Osteoblast (primary cell): Measurements from ENCODE around the gene TCOF1. TPM values are rescaled to one million over a fixed set of nuclear protein-coding genes. Genes with fewer than 3 reads are reported as not detected.
"Not testable (repeated sequence)": the region's sequence is repeated elsewhere in the genome, so short reads cannot be mapped to it uniquely, and the experiment has no call there.

Experiments used
- DNase-seq: peaks from one replicate; pipeline ENCODE4 v3.0.0; 2011; ENCODE audit warnings: low spot score, mixed read lengths; ENCODE audit not compliant: insufficient read length; ENCODE audit errors: missing footprints
- H2AFZ ChIP-seq: 2 replicates; pipeline ENCODE4 v1.6.0; 2011; ENCODE audit warnings: mild to moderate bottlenecking, low read length
- H3K27ac ChIP-seq: 2 replicates; pipeline ENCODE4 v1.5.1; 2011; ENCODE audit warnings: mild to moderate bottlenecking, low read depth, low read length, moderate library complexity
- H3K27me3 ChIP-seq: 2 replicates; pipeline ENCODE4 v1.6.0; 2012; ENCODE audit warnings: mild to moderate bottlenecking, control low read depth, inconsistent platforms, low read length, moderate library complexity; ENCODE audit not compliant: insufficient read depth
- H3K36me3 ChIP-seq: 2 replicates; pipeline ENCODE4 v1.5.1; 2011; ENCODE audit warnings: mild to moderate bottlenecking, low read length, control low read depth, moderate library complexity; ENCODE audit not compliant: insufficient read depth
- H3K4me1 ChIP-seq: 2 replicates; pipeline ENCODE4 v1.5.1; 2011; ENCODE audit warnings: mild to moderate bottlenecking, low read length, control low read depth, moderate library complexity; ENCODE audit not compliant: insufficient read depth
- H3K4me2 ChIP-seq: 2 replicates; pipeline ENCODE4 v1.6.0; 2011; ENCODE audit warnings: mild to moderate bottlenecking, low read length; ENCODE audit not compliant: insufficient read depth
- H3K4me3 ChIP-seq: fragments of 200-600 bp; sonication (generic); 3 replicates; pipeline ENCODE4 v1.5.1; 2012; ENCODE audit warnings: mild to moderate bottlenecking, low read length, inconsistent platforms; ENCODE audit not compliant: insufficient read depth
- H3K79me2 ChIP-seq: 2 replicates; pipeline ENCODE4 v1.6.0; 2012; ENCODE audit warnings: mild to moderate bottlenecking, low read length, control low read depth, inconsistent platforms; ENCODE audit not compliant: insufficient read depth
- H3K9me3 ChIP-seq: 2 replicates; pipeline ENCODE4 v1.5.1; 2011; ENCODE audit warnings: low read depth, low read length, control low read depth
- H4K20me1 ChIP-seq: 2 replicates; pipeline ENCODE4 v1.6.0; 2012; ENCODE audit warnings: mild to moderate bottlenecking, low read length, control low read depth; ENCODE audit not compliant: insufficient read depth
- CTCF ChIP-seq: IDR thresholded peaks from 2 replicates; pipeline ENCODE4 v1.5.1; 2011; ENCODE audit warnings: mild to moderate bottlenecking, low read depth, low read length, moderate library complexity; ENCODE audit errors: extremely low read depth
- total RNA-seq: library from RNA; depleted of rRNA; stranded (reverse); fragments of >200 nt; gene quantifications from 2 replicates; pipeline ENCODE4 v1.2.3, GENCODE V29; 2012

TCOF1 gene
- total RNA-seq, 1 donor, result 12.3 TPM

GRCh38 chr5:150422758-150423157 lies 65.3 kb downstream of the TCOF1 start:
- no peaks in the 10 kb centered on the region for H3K4me1 ChIP-seq
- no peak overlapping the region for H2AFZ ChIP-seq
- no peak overlapping the region for H3K27ac ChIP-seq
- DNase-seq, result no peak
- H3K4me2 ChIP-seq, result no peak overlapping the region
- H4K20me1 ChIP-seq, result no peaks in the 10 kb centered on the region
- no peaks in the 10 kb centered on the region for H3K27me3 ChIP-seq
- H3K4me3 ChIP-seq, result no peak overlapping the region
- H3K79me2 ChIP-seq, result no peaks in the 10 kb centered on the region
- TF ChIP-seq CTCF, result no peak
- H3K36me3 ChIP-seq, result no peaks in the 10 kb centered on the region
- H3K9me3 ChIP-seq, result no peaks in the 10 kb centered on the region

- not testable (repeated sequence) for H3K9me3 ChIP-seq, H3K27me3 ChIP-seq, H3K4me3 ChIP-seq, DNase-seq, H2AFZ ChIP-seq, H3K4me2 ChIP-seq, H3K79me2 ChIP-seq, H3K4me1 ChIP-seq, H4K20me1 ChIP-seq, H3K27ac ChIP-seq, H3K36me3 ChIP-seq
Measured at GRCh38 chr5:150426165-150426564, 68.7 kb downstream of the TCOF1 start.

- H2AFZ ChIP-seq, result peak overlapping the region; percentile 88
- peak; percentile 81 for DNase-seq
- H3K4me3 ChIP-seq, result no peak overlapping the region
- H3K9me3 ChIP-seq, result no peaks in the 10 kb centered on the region
- no peaks in the 10 kb centered on the region for H3K27me3 ChIP-seq
- H3K4me2 ChIP-seq, result peak overlapping the region; percentile 50
- H3K4me1 ChIP-seq, result peaks cover 7% of the 10 kb centered on the region
- H3K79me2 ChIP-seq, result no peaks in the 10 kb centered on the region
- H3K27ac ChIP-seq, result no peak overlapping the region
- TF ChIP-seq CTCF, result no peak
- H4K20me1 ChIP-seq, result no peaks in the 10 kb centered on the region
- no peaks in the 10 kb centered on the region for H3K36me3 ChIP-seq
Measured at GRCh38 chr5:150428106-150428876, 70.8 kb downstream of the TCOF1 start.

- Histone ChIP-seq H4K20me1 (no peaks in the 10 kb centered on the region), H3K36me3 (no peaks in the 10 kb centered on the region), H2AFZ (no peak overlapping the region), H3K79me2 (no peaks in the 10 kb centered on the region), H3K4me3 (no peak overlapping the region), H3K27me3 (no peaks in the 10 kb centered on the region), H3K9me3 (no peaks in the 10 kb centered on the region), H3K4me2 (no peak overlapping the region), H3K27ac (no peak overlapping the region), H3K4me1 (peaks cover 7% of the 10 kb centered on the region)
- TF ChIP-seq CTCF, result no peak
- DNase-seq, result no peak
Measured at GRCh38 chr5:150428978-150429377, 71.5 kb downstream of the TCOF1 start.
